Brain pericyte (primary cell): Measurements from ENCODE around the gene RAI1.

Experiments
- DNase-seq: peaks from one replicate; pipeline ENCODE4 v3.0.0-alpha.2; 2012; ENCODE audit warnings: low read depth, low spot score

RAI1 gene

DNA sequence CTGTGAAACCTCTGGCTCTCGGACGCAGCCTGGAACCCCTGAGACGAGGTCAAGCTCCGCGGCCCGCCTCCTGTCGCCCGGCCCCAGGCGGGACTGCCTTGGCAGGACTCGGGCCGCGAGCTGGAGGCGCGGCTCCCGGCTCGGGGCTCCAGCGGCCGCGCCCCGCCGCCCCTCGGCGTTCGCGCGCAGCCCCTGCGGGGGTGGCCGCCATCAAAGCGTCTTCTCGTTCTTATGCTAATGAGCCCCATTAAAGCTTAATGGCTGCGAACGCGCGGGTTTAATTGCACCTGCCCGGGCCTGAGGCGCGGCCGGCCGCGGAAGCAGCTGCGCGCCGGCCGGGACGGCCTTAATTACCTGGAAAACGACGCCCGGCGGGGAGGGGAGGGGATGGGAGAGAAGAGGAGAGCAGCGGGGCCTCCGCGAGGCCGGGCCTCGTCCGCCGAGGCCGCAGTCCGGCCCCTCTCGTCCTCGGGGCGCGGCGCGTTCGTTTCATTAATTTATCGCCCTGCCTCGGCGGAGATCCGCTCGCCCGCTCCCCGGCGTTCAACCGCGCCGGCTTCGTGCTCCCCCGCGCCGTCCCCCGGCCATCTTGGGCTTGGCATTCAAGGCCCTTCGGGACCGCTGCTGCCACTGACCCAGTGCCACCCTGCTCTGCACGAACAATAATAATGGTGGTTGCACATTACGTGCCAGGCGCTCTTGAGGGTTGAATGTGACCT lies 19.2 kb downstream of the RAI1 start:
- no peak for DNase-seq

DNA sequence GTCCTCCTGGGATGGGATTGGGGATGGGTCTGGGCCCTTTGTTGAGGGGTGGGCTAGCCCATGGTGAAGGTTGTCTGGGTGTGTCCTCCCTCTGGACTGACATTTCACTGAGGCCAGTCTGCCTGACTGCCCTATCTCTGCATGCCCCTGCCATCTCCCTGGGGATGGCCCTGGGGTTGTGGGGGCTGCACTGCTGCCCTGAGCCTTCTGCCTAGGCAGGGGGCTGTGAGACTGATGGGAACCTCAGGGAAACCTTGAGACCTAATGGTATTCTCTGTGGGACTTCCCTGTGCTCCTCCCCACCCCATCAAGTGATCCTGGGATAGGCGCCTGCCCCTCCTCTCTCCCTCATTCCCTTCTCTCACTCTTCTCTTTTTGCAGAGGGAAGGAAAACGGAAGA lies 19.9 kb downstream of the RAI1 start:
- DNase-seq, result no peak

- DNase-seq, result no peak
Measured at GRCh38 chr17:17701658-17702057, 20.4 kb downstream of the RAI1 start.

DNA sequence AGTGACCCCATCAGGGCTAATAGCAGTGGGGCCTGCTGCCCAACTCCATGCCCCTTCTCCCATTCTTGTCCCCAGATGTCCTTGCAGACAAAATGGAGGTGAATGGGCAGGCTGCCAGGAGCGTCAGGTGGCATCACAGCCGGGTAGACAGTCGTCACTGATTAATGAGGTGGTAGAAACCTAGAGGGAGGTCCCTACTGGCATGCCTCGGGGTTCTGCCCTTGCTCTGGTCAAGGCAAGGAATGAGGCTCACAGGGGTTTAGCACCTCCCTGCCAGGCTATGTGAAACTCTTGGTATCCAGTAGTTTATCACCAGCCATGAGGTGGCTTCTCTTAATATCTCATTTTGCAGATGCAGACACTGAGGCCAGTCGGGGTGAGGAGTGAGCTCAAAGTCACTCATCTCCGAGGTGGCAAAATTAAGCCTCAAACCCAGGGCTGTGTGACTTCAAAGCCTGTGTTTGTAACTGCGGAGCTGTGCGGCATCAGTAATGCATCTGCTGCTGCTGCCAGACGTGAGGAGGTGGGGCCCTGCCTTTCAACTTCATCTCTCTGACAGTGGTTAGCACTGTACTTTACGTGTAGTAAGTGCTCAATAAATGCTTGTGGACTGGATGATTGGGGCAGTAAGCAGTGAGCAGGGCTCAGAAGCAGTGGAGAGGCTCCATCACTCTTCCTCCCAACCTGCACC lies 21.3 kb downstream of the RAI1 start:
- DNase-seq, result no peak

GRCh38 chr17:17703140-17703919 lies 22.1 kb downstream of the RAI1 start:
- DNase-seq, result no peak

DNA sequence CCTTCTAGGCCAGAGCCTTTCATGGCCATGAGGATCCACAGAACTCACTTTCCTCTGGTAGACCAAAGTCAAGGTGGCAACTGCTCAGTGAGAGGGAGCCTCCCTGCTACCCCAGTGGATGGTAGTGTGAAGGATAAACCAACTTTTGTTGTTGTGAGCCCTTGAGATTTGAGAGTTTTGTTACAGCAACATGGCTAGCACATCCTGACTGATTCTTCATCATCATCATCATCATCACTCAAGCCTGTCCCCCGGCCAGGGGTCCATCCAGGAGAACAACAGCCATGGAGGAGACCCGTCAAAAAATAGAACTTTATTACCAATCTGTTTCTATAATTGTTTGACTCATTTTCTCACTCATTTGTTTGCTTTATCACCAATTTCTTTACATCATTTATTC lies 23.7 kb downstream of the RAI1 start:
- no peak for DNase-seq

GRCh38 chr17:17706140-17707060 lies 25.1 kb downstream of the RAI1 start:
- no peak for DNase-seq

DNA sequence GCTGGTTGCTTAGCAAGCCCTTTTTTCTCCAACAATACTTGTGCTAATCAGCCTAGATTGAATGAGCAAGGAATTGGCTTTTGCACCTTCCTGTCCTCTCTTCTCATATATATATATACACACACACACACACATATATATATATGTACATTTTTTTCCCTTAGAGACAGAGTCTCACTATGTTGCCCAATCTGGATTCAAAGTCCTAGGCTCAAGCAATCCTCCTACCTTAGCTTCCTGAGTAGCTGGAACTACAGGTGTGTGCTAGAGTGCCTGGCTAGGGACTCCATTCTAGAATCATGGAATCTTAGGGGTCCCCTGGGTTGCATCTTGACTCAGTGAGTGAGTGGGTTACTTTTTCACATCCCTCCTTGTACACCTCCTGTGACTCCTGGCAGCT lies 27.0 kb downstream of the RAI1 start:
- DNase-seq, result no peak

DNA sequence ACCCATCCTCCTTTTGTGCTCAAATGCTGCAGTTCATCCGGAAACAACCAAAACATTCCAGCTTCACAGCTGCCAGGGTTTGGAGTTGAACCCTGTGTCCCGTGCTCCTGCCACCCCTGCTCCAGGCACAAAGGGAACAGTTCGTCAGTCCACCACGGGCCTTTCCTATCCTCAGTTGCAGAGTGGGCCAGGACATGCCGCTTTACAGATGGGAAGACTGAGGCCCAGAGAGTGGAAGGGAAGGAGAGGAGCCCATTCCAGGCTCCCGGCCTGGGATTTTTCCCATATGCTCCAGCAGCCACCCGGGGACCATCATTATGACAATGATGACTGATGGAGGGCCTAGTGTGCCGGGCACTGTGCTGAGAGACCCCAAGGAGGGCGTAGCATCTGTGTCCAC lies 27.6 kb downstream of the RAI1 start:
- DNase-seq, result no peak

GRCh38 chr17:17709815-17710321 lies 28.6 kb downstream of the RAI1 start:
- no peak for DNase-seq

GRCh38 chr17:17710355-17710727 lies 29.1 kb downstream of the RAI1 start:
- no peak for DNase-seq

DNA sequence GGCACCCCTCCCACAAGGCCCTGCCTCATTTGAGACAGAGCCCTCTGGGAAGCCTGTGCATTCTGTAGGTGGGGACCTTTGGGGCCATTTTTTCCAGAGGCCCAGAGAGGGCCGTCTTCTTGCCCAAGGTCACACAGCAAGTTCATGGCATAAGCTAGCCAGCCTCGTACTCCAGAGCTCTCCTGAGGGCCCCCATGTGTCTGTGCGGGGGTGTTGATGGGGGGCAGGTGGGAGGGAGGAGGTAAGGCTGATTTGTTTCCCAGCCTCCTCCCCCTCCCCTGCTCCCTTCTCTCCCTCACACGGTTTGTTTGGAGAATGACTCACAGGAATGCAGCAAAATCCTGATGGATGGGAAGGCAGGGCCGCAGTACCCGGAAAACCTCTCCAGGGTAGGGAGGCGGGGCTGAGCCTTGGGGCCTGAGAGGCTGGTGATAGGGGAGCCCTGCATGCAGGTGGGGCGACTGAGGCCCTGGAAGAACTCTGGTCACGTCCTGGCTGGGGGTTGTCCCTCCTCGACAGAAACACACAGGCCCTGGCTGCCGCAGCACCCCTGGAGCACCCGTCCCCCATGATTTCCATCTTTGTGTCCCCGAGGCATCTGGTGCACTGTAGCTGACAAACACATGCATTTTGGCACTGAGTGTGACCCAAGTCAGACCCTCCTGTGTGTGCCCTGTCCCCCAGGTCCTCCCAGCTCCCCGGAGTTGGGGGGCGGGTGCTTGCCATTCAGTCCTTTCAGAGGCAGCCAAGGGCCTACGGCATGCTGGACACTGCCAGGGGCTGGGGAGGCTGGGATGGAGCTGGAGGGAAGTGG lies 29.7 kb downstream of the RAI1 start:
- DNase-seq, result peak; percentile 59

- DNase-seq, result no peak
Measured at GRCh38 chr17:17711641-17712162, 30.4 kb downstream of the RAI1 start.

DNA sequence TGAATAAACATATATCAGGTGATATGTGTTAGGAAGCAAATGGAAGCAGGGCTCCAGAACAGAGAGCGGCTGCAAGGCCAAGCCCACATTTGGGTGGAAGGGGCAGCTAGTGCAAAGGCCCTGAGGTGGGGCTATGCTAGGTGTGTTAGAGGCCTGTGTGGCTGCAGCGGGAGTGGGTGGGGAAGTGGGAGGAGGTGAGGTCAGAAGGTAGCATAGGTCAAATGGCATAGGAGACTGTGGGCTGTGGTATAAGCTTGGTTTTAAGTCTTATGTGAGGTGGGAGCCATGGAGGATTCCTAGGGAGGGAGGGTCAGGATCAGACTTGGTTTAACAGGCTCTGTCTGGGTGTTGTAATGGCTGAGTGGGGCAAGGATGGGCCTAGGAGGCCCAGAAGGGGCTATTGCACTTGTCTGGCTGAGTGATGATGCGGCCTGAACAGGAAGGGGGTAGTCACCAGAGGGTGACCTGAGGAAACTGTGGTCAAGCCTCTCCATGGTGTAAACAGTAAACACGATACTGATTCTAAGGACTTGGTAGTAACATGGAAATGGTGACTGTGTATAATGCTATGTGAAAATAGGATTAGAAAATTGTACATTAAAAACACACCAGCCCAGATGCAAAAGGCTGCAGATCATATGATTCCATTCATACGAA lies 31.1 kb downstream of the RAI1 start:
- no peak for DNase-seq

GRCh38 chr17:17713839-17714238 lies 32.6 kb downstream of the RAI1 start:
- DNase-seq, result no peak

GRCh38 chr17:17714261-17714866 lies 33.1 kb downstream of the RAI1 start:
- no peak for DNase-seq

DNA sequence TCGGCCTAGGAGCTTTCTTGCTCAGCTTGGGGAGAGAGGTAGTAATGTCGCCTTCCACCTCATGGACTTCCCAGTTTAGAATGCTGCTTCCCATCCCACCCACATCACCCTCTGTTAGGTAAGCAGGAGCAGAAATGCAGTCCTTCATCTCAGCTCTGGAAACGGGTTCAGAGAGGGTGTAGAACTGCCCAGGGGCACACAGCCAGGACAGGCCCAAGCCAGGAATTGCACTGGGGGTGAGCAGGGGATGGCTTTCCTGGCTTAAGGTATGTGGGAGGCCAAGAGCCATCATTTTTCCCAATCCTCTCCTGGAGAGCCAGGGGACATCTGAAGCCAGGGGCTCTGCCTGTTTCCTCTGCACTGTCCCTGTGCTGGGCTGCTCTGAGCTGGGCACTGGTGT lies 33.6 kb downstream of the RAI1 start:
- DNase-seq, result no peak

DNA sequence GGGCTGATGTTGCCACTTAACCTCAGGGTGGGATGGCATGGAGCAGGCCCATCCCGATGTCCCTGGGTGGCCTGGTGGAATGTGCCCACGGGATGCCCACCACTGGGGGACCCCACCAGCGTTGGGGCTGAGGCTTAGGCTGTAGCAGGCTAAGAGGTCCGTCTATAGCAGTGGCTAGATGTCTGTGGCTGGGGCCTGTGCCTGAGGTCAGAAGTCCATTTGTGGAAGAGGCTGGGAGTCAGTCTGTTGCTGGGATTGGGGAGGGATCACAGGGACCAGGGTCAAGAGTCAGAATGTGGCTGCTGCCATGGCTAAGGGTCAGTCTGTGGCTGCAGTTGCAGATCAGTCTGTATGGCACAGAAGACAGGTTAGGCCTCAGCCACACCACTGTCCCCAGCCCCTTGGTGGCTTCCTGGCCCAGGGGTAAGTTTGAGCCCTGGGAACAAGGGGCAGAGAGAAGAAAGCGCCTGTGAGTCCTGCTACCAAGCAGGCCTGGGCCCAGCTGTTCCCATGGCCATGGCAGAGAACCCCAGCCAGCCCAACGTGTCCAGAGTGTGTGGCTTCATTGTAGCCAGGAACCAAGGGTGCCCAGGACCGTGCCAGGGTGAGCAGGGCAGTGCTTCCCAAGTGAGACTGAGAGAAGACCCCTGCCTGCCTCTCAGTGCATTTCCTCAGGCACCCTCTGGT lies 35.7 kb downstream of the RAI1 start:
- no peak for DNase-seq

GRCh38 chr17:17718251-17718650 lies 37.0 kb downstream of the RAI1 start:
- DNase-seq, result no peak
